HepG2 (cell line): ENCODE measurements around the gene GDPGP1. TPM values are rescaled to one million over a fixed set of nuclear protein-coding genes. Genes with fewer than 3 reads are reported as not detected.
A peak's percentile ranks its signal among the peaks of the same experiment; 100 is the strongest.

Source experiments
- AKAP8 ChIP-seq: sonication (generic); formaldehyde crosslinking; IDR thresholded peaks from 2 replicates; pipeline ENCODE4 v1.5.1; 2020; ENCODE audit warnings: mild to moderate bottlenecking, missing genetic modification reagents
- ATF3 ChIP-seq: sonication (generic); formaldehyde crosslinking; IDR thresholded peaks from 2 replicates; pipeline ENCODE4 v1.4.0; 2020; ENCODE audit warnings: missing genetic modification reagents
- ERF ChIP-seq: IDR thresholded peaks from 2 replicates; pipeline ENCODE4 v1.6.1; 2018; ENCODE audit warnings: missing biosample characterization, missing genetic modification reagents
- GTF3A ChIP-seq: sonication (generic); formaldehyde crosslinking; conservative IDR thresholded peaks from 2 replicates; pipeline ENCODE4 v1.4.0; 2020; ENCODE audit warnings: mild to moderate bottlenecking, missing genetic modification reagents
- HIVEP1 ChIP-seq: sonication (generic); formaldehyde crosslinking; IDR thresholded peaks from 2 replicates; pipeline ENCODE4 v1.4.0; 2020; ENCODE audit warnings: mild to moderate bottlenecking, missing genetic modification reagents
- HOXA7 ChIP-seq: sonication (generic); formaldehyde crosslinking; IDR thresholded peaks from 2 replicates; pipeline ENCODE4 v1.8.1; 2022; ENCODE audit warnings: mild to moderate bottlenecking, missing genetic modification reagents, moderate library complexity
- JUN ChIP-seq: sonication (generic); formaldehyde crosslinking; IDR thresholded peaks from 2 replicates; pipeline ENCODE4 v1.4.0; 2020; ENCODE audit warnings: mild to moderate bottlenecking, missing genetic modification reagents
- MLXIP ChIP-seq: sonication (generic); formaldehyde crosslinking; IDR thresholded peaks from 2 replicates; pipeline ENCODE4 v1.9.0; 2021; ENCODE audit warnings: missing genetic modification reagents, borderline replicate concordance
- NAIF1 ChIP-seq: sonication (generic); formaldehyde crosslinking; IDR thresholded peaks from 2 replicates; pipeline ENCODE4 v1.5.0; 2020; ENCODE audit warnings: mild to moderate bottlenecking, missing genetic modification reagents, borderline replicate concordance
- NFIB ChIP-seq: sonication (generic); formaldehyde crosslinking; IDR thresholded peaks from 2 replicates; pipeline ENCODE4 v1.9.0; 2021; ENCODE audit warnings: missing genetic modification reagents, mild to moderate bottlenecking, borderline replicate concordance
- PHF21A ChIP-seq: sonication (generic); formaldehyde crosslinking; IDR thresholded peaks from 2 replicates; pipeline ENCODE4 v1.5.0; 2020; ENCODE audit warnings: mild to moderate bottlenecking, missing genetic modification reagents
- SP5 ChIP-seq: IDR thresholded peaks from 2 replicates; pipeline ENCODE4 v1.6.1; 2016; ENCODE audit warnings: low read depth, borderline replicate concordance
- SRSF4 ChIP-seq: fragments of 200-400 bp; formaldehyde crosslinking; IDR thresholded peaks from one replicate; pipeline ENCODE4 v1.6.1; 2018; ENCODE audit warnings: mild to moderate bottlenecking, low read depth, low read length, moderate library complexity; ENCODE audit not compliant: poor library complexity, severe bottlenecking
- TBX3 ChIP-seq: fragments of 450-650 bp; IDR thresholded peaks from 2 replicates; pipeline ENCODE4 v1.6.1; 2017; ENCODE audit warnings: antibody characterized with exemption, mild to moderate bottlenecking, inconsistent platforms, borderline replicate concordance
- TEAD2 ChIP-seq: sonication (generic); formaldehyde crosslinking; IDR thresholded peaks from 2 replicates; pipeline ENCODE4 v1.9.0; 2021; ENCODE audit warnings: missing genetic modification reagents
- XBP1 ChIP-seq: sonication (generic); formaldehyde crosslinking; IDR thresholded peaks from 2 replicates; pipeline ENCODE4 v1.5.0; 2020; ENCODE audit warnings: missing genetic modification reagents
- ZGPAT ChIP-seq: IDR thresholded peaks from 2 replicates; pipeline ENCODE4 v1.6.1; 2016; ENCODE audit warnings: mild to moderate bottlenecking
- ZNF205 ChIP-seq: IDR thresholded peaks from 2 replicates; pipeline ENCODE4 v1.6.1; 2018; ENCODE audit warnings: missing biosample characterization, missing genetic modification reagents
- ZNF253 ChIP-seq: sonication (generic); formaldehyde crosslinking; IDR thresholded peaks from 2 replicates; pipeline ENCODE4 v1.8.0; 2022; ENCODE audit warnings: mild to moderate bottlenecking, missing genetic modification reagents, borderline replicate concordance
- ZNF263 ChIP-seq: sonication (generic); formaldehyde crosslinking; IDR thresholded peaks from 2 replicates; pipeline ENCODE4 v1.4.0; 2020; ENCODE audit warnings: missing genetic modification reagents
- ZNF503 ChIP-seq: sonication (generic); formaldehyde crosslinking; IDR thresholded peaks from 2 replicates; pipeline ENCODE4 v1.4.0; 2020; ENCODE audit warnings: missing genetic modification reagents
- polyA plus RNA-seq, 8 experiments: library from polyadenylated mRNA; depleted of rRNA in 3 of 8; stranded (reverse) in 7 of 8; unstranded in 1 of 8; fragments of >200 nt; fragmentation: Illumina TruSeq in 4 of 8; extraction: Trizol in 4 of 8; gene quantifications; 2 replicates each; pipeline versions ENCODE4 v1.2.1 to v1.2.3, GENCODE V29; 2011 to 2016; ENCODE audit warnings: low read depth in 4 of 8, missing spikeins in 1 of 8, mixed read lengths in 1 of 8; ENCODE audit not compliant: insufficient read depth in 1 of 8
- total RNA-seq, 5 experiments: library from RNA; depleted of rRNA; stranded (reverse); fragments of >200 nt; fragmentation: Illumina TruSeq; extraction: Trizol; gene quantifications; 2 replicates each; pipeline ENCODE4 v1.2.3, GENCODE V29; 2016; ENCODE audit warnings: low read depth in 1 of 5

Gene GDPGP1
- total and polyA plus RNA-seq, 2 of the 13 experiments (the other 11 are each of a cell fraction or from before 2014, with no cell fraction given), result 1.5 to 4.3 TPM

GRCh38 chr15:90184786-90185704, 49.0 kb upstream of the GDPGP1 start (continued):
- TF ChIP-seq ZNF263 (CRISPR knock-in tag) (no peak), XBP1 (CRISPR knock-in tag) (no peak), ATF3 (CRISPR knock-in tag) (no peak), GTF3A (CRISPR knock-in tag) (no peak), HIVEP1 (CRISPR knock-in tag) (no peak), SP5 (CRISPR knock-in tag) (peak; percentile 82), ZGPAT (CRISPR knock-in tag) (peak; percentile 69; the same call in 1 of the 2 replicates), JUN (CRISPR knock-in tag) (no peak), MLXIP (CRISPR knock-in tag) (no peak), TEAD2 (no peak), HOXA7 (CRISPR knock-in tag) (no peak), ZNF503 (CRISPR knock-in tag) (peak; percentile 58; the same call in 1 of the 2 replicates), SRSF4 (no peak), ERF (peak; percentile 66; the same call in 1 of the 2 replicates), ZNF253 (CRISPR knock-in tag) (no peak), TBX3 (no peak), AKAP8 (CRISPR knock-in tag) (no peak), PHF21A (CRISPR knock-in tag) (no peak), ZNF205 (0 out of 2 replicates have a peak, but pooled peaks have one; percentile 29), NAIF1 (CRISPR knock-in tag) (no peak), NFIB (CRISPR knock-in tag) (no peak)
